Sigmoid colon (tissue), 7 donors: ENCODE data around the gene DHX16. TPM values are rescaled to one million over a fixed set of nuclear protein-coding genes. Genes with fewer than 3 reads are reported as not detected.
"Not testable (repeated sequence)": the region's sequence is repeated elsewhere in the genome, so short reads cannot be mapped to it uniquely, and the experiment has no call there.

Experiments used
- DNase-seq: peaks from one replicate; pipeline ENCODE4 v3.0.0-alpha.2; 2019
- H3K27ac ChIP-seq, 4 donors: fragments of 200-600 bp; sonication (generic); one replicate each; pipeline ENCODE4 v1.5.1; 2016 to 2019; ENCODE audit warnings: mild to moderate bottlenecking in 1 of 4
- H3K27me3 ChIP-seq, 3 donors: fragments of 200-600 bp; sonication (generic); one replicate each; pipeline ENCODE4 v1.5.1; 2019; ENCODE audit warnings: mild to moderate bottlenecking in 1 of 3
- H3K36me3 ChIP-seq, 4 donors: fragments of 200-600 bp; sonication (generic); one replicate each; pipeline ENCODE4 v1.5.1; 2016 to 2019
- H3K4me1 ChIP-seq, 4 donors: fragments of 200-600 bp; sonication (generic); one replicate each; pipeline ENCODE4 v1.5.1; 2017 to 2019
- H3K4me3 ChIP-seq, 4 donors: fragments of 200-600 bp; sonication (generic); one replicate each; pipeline ENCODE4 v1.5.1; 2017 to 2019; ENCODE audit warnings: mild to moderate bottlenecking in 2 of 4, moderate library complexity in 1 of 4
- H3K9me3 ChIP-seq, 4 donors: fragments of 200-600 bp in 3 of 4; sonication (generic) in 3 of 4; one replicate each; pipeline versions ENCODE4 v1.5.1 to v1.6.1; 2013 to 2019
- EP300 ChIP-seq, 4 donors: sonication (generic); formaldehyde crosslinking; IDR thresholded peaks; one replicate each; pipeline ENCODE4 v1.6.1; 2017; ENCODE audit warnings: antibody characterized with exemption in 4 of 4
- POLR2A ChIP-seq, 2 donors: fragments of 450-650 bp; IDR thresholded peaks; one replicate each; pipeline ENCODE4 v1.6.1; 2016; ENCODE audit warnings: antibody characterized with exemption in 2 of 2, mild to moderate bottlenecking in 2 of 2, moderate library complexity in 2 of 2
- POLR2AphosphoS5 ChIP-seq, 4 donors: sonication (generic); formaldehyde crosslinking; IDR thresholded peaks; one replicate each; pipeline ENCODE4 v1.6.1; 2017; ENCODE audit warnings: antibody characterized with exemption in 4 of 4
- WGBS, 2 donors: extraction: QIAGEN DNeasy Blood & Tissue Kit; methylation state at CpG; one replicate each; pipeline ENCODE4 v1.1.7; 2013; 5-methylcytosine and 5-hydroxymethylcytosine counted together
- intact Hi-C: fragments of 100-400 bp; cut with DNase I; formaldehyde crosslinking; loops from one replicate; pipeline ENCODE4 v1.15.1; 2023
- polyA plus RNA-seq, 3 donors: library from polyadenylated mRNA; stranded (reverse); fragments of 200-250 nt; gene quantifications; one replicate each; pipeline ENCODE4 v1.2.3, GENCODE V29; 2013
- total RNA-seq, 4 donors: library from RNA; depleted of rRNA; stranded (reverse); fragments of >200 nt; gene quantifications; one replicate each; pipeline ENCODE4 v1.1.0, GENCODE V29; 2016
- TF ChIP-seq, protein P1 (sequence below), 4 experiments: fragments of 450-650 bp in 3 of 4; fragments of 200-600 bp in 1 of 4; IDR thresholded peaks; one replicate each; pipeline ENCODE4 v1.5.1; 2016 to 2019; ENCODE audit warnings: antibody characterized with exemption in 4 of 4, mild to moderate bottlenecking in 3 of 4, moderate library complexity in 2 of 4
- donor health status: healthy with polysubstance abuse.
- donor health status: Bipolar disorder and iron deficiency.
- donor health status: healthy.

Gene DHX16
- total RNA-seq (10 to 100 TPM; 18.0 to 22.8 (median 21.3) TPM), polyA plus RNA-seq (10 to 100 TPM; 21.6 to 34.2 (median 25.2) TPM)

DNA sequence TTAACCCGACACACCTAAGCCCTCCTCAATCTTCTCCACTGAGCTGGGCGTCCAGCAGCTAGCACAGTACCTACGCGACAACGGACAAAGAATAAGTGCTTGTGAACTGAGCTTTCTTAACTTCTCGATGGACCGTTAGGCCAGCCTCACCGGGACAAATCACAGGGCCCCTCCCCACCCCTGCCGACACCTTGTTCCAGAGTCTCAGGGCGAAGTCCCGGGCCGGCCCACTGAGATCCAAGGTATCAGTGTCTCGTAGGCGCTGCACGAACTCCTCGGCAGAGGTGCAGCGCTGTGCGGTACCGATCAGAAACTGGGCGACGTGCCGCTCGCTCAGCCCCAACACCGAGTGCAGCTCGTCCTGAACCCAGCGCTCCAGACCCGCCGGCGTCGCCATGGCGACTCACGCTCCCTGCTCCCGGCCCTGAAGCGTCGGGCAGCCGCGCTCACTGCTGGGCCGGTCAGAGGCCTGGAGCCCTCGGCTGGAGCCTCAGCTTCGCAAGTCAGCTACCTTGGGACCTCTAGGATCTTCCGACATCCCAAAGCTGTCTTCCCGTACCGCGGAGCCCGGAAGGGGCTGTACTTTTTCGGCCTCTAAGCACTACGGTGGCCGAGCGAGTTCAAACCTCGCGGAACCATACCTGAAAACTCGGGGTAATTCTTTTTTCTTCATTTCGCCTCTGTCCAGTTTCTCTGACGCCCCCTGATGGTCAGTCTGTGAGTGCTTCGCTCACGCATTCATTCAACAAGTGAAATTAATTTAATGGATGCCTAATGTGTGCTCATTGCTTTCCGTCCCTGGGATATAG, at the start of gene DHX16:
TSS of gene DHX16 (minus strand) at position 562 of the 809 bp plus-strand sequence. CDS start at position 397, 165 bp downstream.
- Histone ChIP-seq H3K4me1 (peaks cover 0 to 25% (median 22%) of the 10 kb centered on the region in 4 donors), H3K27ac (peak within 1 kb of the TSS; percentile 81 to 92 (median 88)), H3K36me3 (peaks cover 15 to 51% (median 40%) of the 10 kb centered on the region in 4 donors), H3K27me3 (no peaks in the 10 kb centered on the region), H3K4me3 (peak within 1 kb of the TSS; percentile 69 to 93 (median 80)), H3K9me3 (no peaks in the 10 kb centered on the region)
- intact Hi-C loops = loop anchor here (2.0 to 5.0 kb wide), 2 partner anchors 54 to 185 kb away; partner anchors contain the start of gene HLA-E
- peak; percentile 98 for DNase-seq
- whole genome bisulfite sequencing, 2 donors = 0% methylated on average over 57 of the region's 57 CpGs
- no peak for TF ChIP-seq EP300 (IDR thresholded peaks at IDR 0.05)
- peak; percentile 55 to 86 (median 82) for TF ChIP-seq POLR2AphosphoS5 (IDR thresholded peaks at IDR 0.05)
- TF ChIP-seq POLR2A (IDR thresholded peaks at IDR 0.05) = peak; percentile 6 to 61
- TF ChIP-seq, protein P1, sequence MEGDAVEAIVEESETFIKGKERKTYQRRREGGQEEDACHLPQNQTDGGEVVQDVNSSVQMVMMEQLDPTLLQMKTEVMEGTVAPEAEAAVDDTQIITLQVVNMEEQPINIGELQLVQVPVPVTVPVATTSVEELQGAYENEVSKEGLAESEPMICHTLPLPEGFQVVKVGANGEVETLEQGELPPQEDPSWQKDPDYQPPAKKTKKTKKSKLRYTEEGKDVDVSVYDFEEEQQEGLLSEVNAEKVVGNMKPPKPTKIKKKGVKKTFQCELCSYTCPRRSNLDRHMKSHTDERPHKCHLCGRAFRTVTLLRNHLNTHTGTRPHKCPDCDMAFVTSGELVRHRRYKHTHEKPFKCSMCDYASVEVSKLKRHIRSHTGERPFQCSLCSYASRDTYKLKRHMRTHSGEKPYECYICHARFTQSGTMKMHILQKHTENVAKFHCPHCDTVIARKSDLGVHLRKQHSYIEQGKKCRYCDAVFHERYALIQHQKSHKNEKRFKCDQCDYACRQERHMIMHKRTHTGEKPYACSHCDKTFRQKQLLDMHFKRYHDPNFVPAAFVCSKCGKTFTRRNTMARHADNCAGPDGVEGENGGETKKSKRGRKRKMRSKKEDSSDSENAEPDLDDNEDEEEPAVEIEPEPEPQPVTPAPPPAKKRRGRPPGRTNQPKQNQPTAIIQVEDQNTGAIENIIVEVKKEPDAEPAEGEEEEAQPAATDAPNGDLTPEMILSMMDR (IDR thresholded peaks at IDR 0.05) = peak; percentile 69 to 91 (median 78)

DNA sequence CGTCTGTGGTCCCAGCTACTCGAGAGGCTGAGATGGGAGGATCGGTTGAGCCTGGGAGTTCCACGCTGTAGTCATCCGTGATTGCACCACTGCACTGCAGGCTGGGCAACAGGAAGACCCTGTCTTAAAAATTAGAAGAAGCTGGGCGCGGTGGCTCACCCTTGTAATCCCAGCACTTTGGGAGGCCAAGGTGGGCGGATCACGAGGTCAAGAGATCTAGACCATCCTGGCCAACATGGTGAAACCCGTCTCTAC, 49.1 kb upstream of the DHX16 start:
- H3K9me3 ChIP-seq, H3K27me3 ChIP-seq: not testable (repeated sequence)
- peak overlapping the region; percentile 95 to 98 (median 96) for H3K27ac ChIP-seq
- intact Hi-C loops = loop anchor here (1.0 kb wide), 1 partner anchor 43 kb away; no protein-coding TSS in a partner anchor
- 5 to 7% methylated on average over 10 of the region's 10 CpGs for WGBS, 2 donors
- DNase-seq = peak; percentile 82
- H3K36me3 ChIP-seq = peaks cover 16 to 45% (median 29%) of the 10 kb centered on the region in 4 donors
- peak overlapping the region; percentile 52 to 80 (median 78) for H3K4me3 ChIP-seq
- peaks cover 0 to 63% (median 44%) of the 10 kb centered on the region in 4 donors for H3K4me1 ChIP-seq

DNA sequence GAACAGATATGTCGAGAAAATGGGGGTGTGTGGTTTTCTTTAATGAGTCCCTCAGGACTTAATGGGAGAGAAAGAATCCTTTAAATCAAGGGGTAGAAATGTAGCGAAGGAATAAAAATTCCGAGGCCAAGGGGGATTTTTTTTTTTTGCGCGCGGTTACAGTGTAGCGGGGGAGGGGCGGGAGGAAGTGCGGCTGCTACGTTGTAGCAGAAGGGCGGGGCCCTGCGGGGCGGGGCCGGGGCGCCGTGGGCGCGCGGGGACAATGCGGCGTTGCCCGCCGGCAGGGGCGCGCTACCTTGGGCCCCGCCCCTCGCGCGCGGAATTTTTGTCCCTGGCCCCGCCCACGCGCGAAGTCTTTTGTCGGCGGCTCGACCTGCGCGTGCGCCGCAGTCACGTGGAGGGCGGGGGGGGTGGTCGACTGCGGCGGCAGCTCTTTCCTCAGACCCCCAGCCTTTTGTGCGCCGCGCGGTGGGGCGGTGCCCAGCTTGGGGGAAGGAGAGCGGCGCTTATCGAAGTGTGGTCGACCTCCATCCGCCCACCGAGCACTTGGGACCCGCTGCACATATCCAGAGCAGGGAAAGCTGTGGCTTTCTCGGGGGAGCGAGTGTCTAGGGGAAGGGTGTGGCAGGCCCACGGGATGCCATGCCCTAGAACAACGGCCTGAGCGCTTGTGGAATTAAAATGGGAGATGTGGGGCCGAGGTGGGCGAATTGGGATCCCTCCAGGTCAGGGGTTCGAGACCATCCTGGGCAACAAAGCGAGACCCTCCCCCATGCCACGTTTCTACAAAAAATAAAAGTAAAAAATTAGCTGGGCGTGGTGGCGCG, 48.6 kb upstream of the DHX16 start:
- peaks cover 0 to 68% (median 46%) of the 10 kb centered on the region in 4 donors for H3K4me1 ChIP-seq
- intact Hi-C loops = loop anchor here (1.0 kb wide), 2 partner anchors 42 to 106 kb away; no protein-coding TSS in a partner anchor
- TF ChIP-seq POLR2A (IDR thresholded peaks at IDR 0.05) (peak in 1 of 2 donors; percentile 28), POLR2AphosphoS5 (IDR thresholded peaks at IDR 0.05) (peak; percentile 62 to 91 (median 80)), EP300 (IDR thresholded peaks at IDR 0.05) (peak in 1 of 4 donors; percentile 37)
- TF ChIP-seq, protein P1 (IDR thresholded peaks at IDR 0.05) = peak in 1 of 4 experiments; percentile 42
- 1% methylated on average over 71 of the region's 71 CpGs for WGBS, 2 donors
- peak overlapping the region; percentile 70 to 80 (median 78) for H3K4me3 ChIP-seq
- DNase-seq = peak; percentile 96
- H3K9me3 ChIP-seq = no peaks in the 10 kb centered on the region
- no peaks in the 10 kb centered on the region for H3K27me3 ChIP-seq
- peak overlapping the region; percentile 95 to 98 (median 96) for H3K27ac ChIP-seq
- H3K36me3 ChIP-seq = peaks cover 16 to 40% (median 27%) of the 10 kb centered on the region in 4 donors

DNA sequence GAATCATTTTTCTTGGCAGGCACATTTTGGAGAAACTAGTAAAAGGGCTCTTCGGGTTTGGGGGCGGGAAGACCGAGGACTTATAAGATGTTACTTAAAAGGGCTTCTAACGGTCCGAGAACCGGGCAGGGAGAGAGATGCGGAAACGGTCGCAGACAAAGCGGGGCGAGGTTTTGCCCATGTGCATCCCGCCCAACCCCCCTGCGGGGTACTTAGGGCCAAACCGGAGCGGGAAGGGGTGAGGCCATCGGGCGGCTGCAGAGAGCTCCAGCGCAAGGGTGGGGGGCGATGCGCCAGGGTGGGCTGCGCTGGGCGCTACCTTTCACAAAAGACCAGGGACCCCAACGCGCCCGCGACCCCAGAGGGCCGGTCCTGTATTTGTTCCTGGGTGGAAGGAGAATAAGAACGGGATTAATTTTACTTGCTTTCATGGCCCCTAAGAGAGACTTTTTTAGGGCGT, 48.0 kb upstream of the DHX16 start:
- WGBS, 2 donors = 0 to 1% methylated on average over 29 of the region's 29 CpGs
- Histone ChIP-seq H3K27me3 (no peaks in the 10 kb centered on the region), H3K27ac (peak overlapping the region; percentile 95 to 98 (median 96)), H3K9me3 (no peaks in the 10 kb centered on the region), H3K4me3 (peak overlapping the region; percentile 70 to 80 (median 78)), H3K4me1 (peaks cover 0 to 67% (median 47%) of the 10 kb centered on the region in 4 donors), H3K36me3 (peaks cover 16 to 35% (median 25%) of the 10 kb centered on the region in 4 donors)
- intact Hi-C loops = loop anchor here (1.0 kb wide), 2 partner anchors 34 to 105 kb away; partner anchors contain the start of gene PPP1R18
- TF ChIP-seq POLR2A (IDR thresholded peaks at IDR 0.05) (peak in 1 of 2 donors; percentile 12), POLR2AphosphoS5 (IDR thresholded peaks at IDR 0.05) (peak in 3 of 4 donors; percentile 49 to 60 (median 55))
- TF ChIP-seq, protein P1 (IDR thresholded peaks at IDR 0.05) = no peak
- peak; percentile 91 for DNase-seq
